Left lung (tissue), 10 donors: ENCODE data around the gene USP20. TPM values are rescaled to one million over a fixed set of nuclear protein-coding genes. Genes with fewer than 3 reads are reported as not detected.

Source experiments
- ATAC-seq: fragments of 200-7000 bp; cut with Tn5 transposase; one replicate; pipeline ENCODE4 v1.9.1; 2020; ENCODE audit warnings: moderate library complexity
- DNase-seq, 4 donors: peaks; one replicate each; pipeline ENCODE4 v3.0.0-alpha.2; 2013 to 2020
- H3K27ac ChIP-seq, 2 donors: fragments of 200-600 bp; sonication (generic) in 1 of 2; one replicate each; pipeline versions ENCODE4 v1.5.0 to v1.8.0; 2020 to 2021
- H3K27me3 ChIP-seq, 2 donors: fragments of 200-600 bp; sonication (generic) in 1 of 2; one replicate each; pipeline versions ENCODE4 v1.5.0 to v1.8.0; 2020 to 2021
- H3K36me3 ChIP-seq, 2 donors: fragments of 200-600 bp; sonication (generic) in 1 of 2; one replicate each; pipeline versions ENCODE4 v1.5.0 to v1.8.0; 2020 to 2021
- H3K4me1 ChIP-seq, 2 donors: fragments of 200-600 bp; one replicate each; pipeline ENCODE4 v1.8.0; 2021
- H3K4me3 ChIP-seq, 2 donors: fragments of 200-600 bp; sonication (generic) in 1 of 2; one replicate each; pipeline versions ENCODE4 v1.5.0 to v1.8.0; 2020 to 2021; ENCODE audit warnings: mild to moderate bottlenecking in 1 of 2
- H3K9me3 ChIP-seq, 2 donors: fragments of 200-600 bp; sonication (generic) in 1 of 2; one replicate each; pipeline versions ENCODE4 v1.5.0 to v1.8.0; 2020 to 2021
- CTCF ChIP-seq, 2 donors: fragments of 200-600 bp; sonication (generic) in 1 of 2; IDR thresholded peaks; one replicate each; pipeline versions ENCODE4 v1.5.0 to v1.8.0; 2021; ENCODE audit warnings: antibody characterized with exemption in 2 of 2
- intact Hi-C, 2 donors: fragments of 100-400 bp; cut with DNase I; formaldehyde crosslinking; loops; one replicate each; pipeline versions ENCODE4 v1.11.2 to v1.14.2; 2022
- polyA plus RNA-seq, 6 donors: library from polyadenylated mRNA; unstranded; fragments of 120-200 nt; gene quantifications; one replicate each; pipeline ENCODE4 v1.2.1, GENCODE V29; 2013; ENCODE audit not compliant: insufficient read length in 6 of 6
- total RNA-seq, 2 donors: library from RNA; stranded (reverse); fragmentation: NEBNext Ultra II Directional; extraction: Animal tissue kit (Norgen Biotek cat#: 25700); gene quantifications; one replicate each; pipeline ENCODE4 v1.2.1, GENCODE V29; 2021
- donor health status: DM: no; HTN: yes; CAD: no.
- donor health status: DM: no; HTN: no; CAD: no.

USP20 gene
- total and polyA plus RNA-seq, 8 donors: 16.7 to 24.6 (median 21.6) TPM

- no peak for ATAC-seq
- H3K27ac ChIP-seq: no peak overlapping the region
- no peak for DNase-seq
- no peaks in the 10 kb centered on the region for H3K9me3 ChIP-seq
- H3K27me3 ChIP-seq: no peaks in the 10 kb centered on the region
- intact Hi-C loops: loop anchor here in 1 of 2 donors (10.0 kb wide), 1 partner anchor 50 kb away; no protein-coding TSS in a partner anchor
- H3K36me3 ChIP-seq: peaks cover 0 to 93% of the 10 kb centered on the region in 2 donors
- H3K4me1 ChIP-seq: peaks cover 0 to 7% of the 10 kb centered on the region in 2 donors
- no peak overlapping the region for H3K4me3 ChIP-seq
- TF ChIP-seq CTCF (IDR thresholded peaks at IDR 0.05): no peak
Observed at GRCh38 chr9:129904734-129905133, 69.5 kb downstream of the USP20 start.

GRCh38 chr9:129906298-129906697, 71.0 kb downstream of the USP20 start:
- no peak for DNase-seq
- intact Hi-C loops: loop anchor here in 1 of 2 donors (10.0 kb wide), 1 partner anchor 49 kb away; no protein-coding TSS in a partner anchor
- no peaks in the 10 kb centered on the region for H3K9me3 ChIP-seq
- TF ChIP-seq CTCF (IDR thresholded peaks at IDR 0.05): no peak
- ATAC-seq: no peak
- peaks cover 0 to 9% of the 10 kb centered on the region in 2 donors for H3K4me1 ChIP-seq
- H3K36me3 ChIP-seq: peaks cover 0 to 81% of the 10 kb centered on the region in 2 donors
- no peak overlapping the region for H3K4me3 ChIP-seq
- H3K27ac ChIP-seq: no peak overlapping the region
- no peaks in the 10 kb centered on the region for H3K27me3 ChIP-seq

GRCh38 chr9:129907201-129907600, 71.9 kb downstream of the USP20 start:
- no peak for TF ChIP-seq CTCF (IDR thresholded peaks at IDR 0.05)
- Histone ChIP-seq H3K27me3 (no peaks in the 10 kb centered on the region), H3K36me3 (peaks cover 0 to 80% of the 10 kb centered on the region in 2 donors), H3K27ac (no peak overlapping the region), H3K9me3 (no peaks in the 10 kb centered on the region), H3K4me3 (no peak overlapping the region), H3K4me1 (peaks cover 0 to 12% of the 10 kb centered on the region in 2 donors)
- DNase-seq: no peak
- ATAC-seq: no peak
- intact Hi-C loops: loop anchor here in 1 of 2 donors (10.0 kb wide), 1 partner anchor 48 kb away; no protein-coding TSS in a partner anchor

- no peak overlapping the region for H3K4me3 ChIP-seq
- H3K27me3 ChIP-seq: no peaks in the 10 kb centered on the region
- DNase-seq: no peak
- peaks cover 0 to 63% of the 10 kb centered on the region in 2 donors for H3K36me3 ChIP-seq
- ATAC-seq: no peak
- peaks cover 0 to 12% of the 10 kb centered on the region in 2 donors for H3K4me1 ChIP-seq
- intact Hi-C loops: loop anchor here in 1 of 2 donors (10.0 kb wide), 1 partner anchor 46 kb away; no protein-coding TSS in a partner anchor
- H3K27ac ChIP-seq: no peak overlapping the region
- no peak for TF ChIP-seq CTCF (IDR thresholded peaks at IDR 0.05)
- no peaks in the 10 kb centered on the region for H3K9me3 ChIP-seq
Observed at GRCh38 chr9:129908906-129909305, 73.6 kb downstream of the USP20 start.

GRCh38 chr9:129909851-129910250, 74.6 kb downstream of the USP20 start:
- Histone ChIP-seq H3K27ac (no peak overlapping the region), H3K4me1 (peaks cover 0 to 12% of the 10 kb centered on the region in 2 donors), H3K9me3 (no peaks in the 10 kb centered on the region), H3K4me3 (no peak overlapping the region), H3K36me3 (peaks cover 0 to 57% of the 10 kb centered on the region in 2 donors), H3K27me3 (no peaks in the 10 kb centered on the region)
- ATAC-seq: no peak
- DNase-seq: no peak
- intact Hi-C loops: loop anchor here in 1 of 2 donors (10.0 kb wide), 1 partner anchor 45 kb away; no protein-coding TSS in a partner anchor
- no peak for TF ChIP-seq CTCF (IDR thresholded peaks at IDR 0.05)
